K562 (cell line): ENCODE data around the gene CLK4. TPM values are rescaled to one million over a fixed set of nuclear protein-coding genes. Genes with fewer than 3 reads are reported as not detected.

Source experiments
- ATAC-seq: fragments of 200-7000 bp; cut with Tn5 transposase; 3 replicates; pipeline ENCODE4 v1.9.1; 2020; ENCODE audit warnings: moderate library complexity
- BruUV-seq: library from RNA; stranded (reverse); fragments of 400-500 nt; replicated peaks from 2 replicates; lab custom pipeline; 2021; lab: Mats Ljungman, UMichigan
- CTCF ChIA-PET: fragments of 300-600 bp; formaldehyde crosslinking; extraction: SDS; loops from one replicate; lab custom pipeline; 2021; ENCODE audit warnings: low intra/inter-chr PET ratio; lab: Yijun Ruan, JAX
- POLR2A ChIA-PET: fragments of 300-600, 350-650 bp; sonication (Branson Sonifier 250); formaldehyde crosslinking; extraction: SDS; loops from one replicate; lab custom pipeline; 2021; ENCODE audit warnings: antibody characterized with exemption, inconsistent platforms; lab: Yijun Ruan, JAX
- DNase-seq, 4 experiments: peaks; one replicate each; pipeline versions ENCODE4 v3.0.0 to v3.0.0-alpha.2; 2011 to 2018; ENCODE audit warnings: low spot score in 3 of 4, mixed read lengths in 3 of 4; ENCODE audit errors: extremely low read depth in 1 of 4
- FAIRE-seq: peaks from 2 replicates; lab custom pipeline; 2011; peaks lifted over from hg19 to GRCh38; lab: Jason Lieb, UNC
- H2AFZ ChIP-seq: 2 replicates; pipeline ENCODE4 v1.6.0; 2011; ENCODE audit warnings: low read depth, low read length, control low read depth, inconsistent platforms
- H3K27ac ChIP-seq: fragments of 200-600 bp; 3 replicates; pipeline ENCODE4 v1.8.0; 2011; ENCODE audit warnings: low read depth, mild to moderate bottlenecking, control low read depth, inconsistent platforms, low read length, moderate library complexity, mixed read lengths; ENCODE audit errors: extremely low read depth
- H3K27me3 ChIP-seq, 2 experiments: fragments of 300-600 bp in 1 of 2; 2 replicates in 1 of 2; 3 replicates in 1 of 2; pipeline versions ENCODE4 v1.6.0 to v1.8.0; 2011; ENCODE audit warnings: inconsistent platforms in 2 of 2, low read length in 2 of 2, mild to moderate bottlenecking in 1 of 2, mixed read lengths in 1 of 2, moderate library complexity in 1 of 2; ENCODE audit not compliant: control insufficient read depth in 2 of 2, insufficient read depth in 2 of 2
- H3K36me3 ChIP-seq: fragments of 300-600 bp; 3 replicates; pipeline ENCODE4 v1.8.0; 2011; ENCODE audit warnings: mild to moderate bottlenecking, low read length, inconsistent platforms; ENCODE audit not compliant: control insufficient read depth, insufficient read depth
- H3K4me1 ChIP-seq, 2 experiments: fragments of 200-600 bp in 1 of 2; replicated peaks in 1 of 2; 2 replicates in 1 of 2; 3 replicates in 1 of 2; pipeline versions ENCODE4 v1.5.1 to v1.8.0; 2011; ENCODE audit warnings: inconsistent platforms in 2 of 2, low read length in 2 of 2, mild to moderate bottlenecking in 1 of 2, mixed read lengths in 1 of 2, moderate library complexity in 1 of 2; ENCODE audit not compliant: control insufficient read depth in 2 of 2, insufficient read depth in 2 of 2
- H3K4me2 ChIP-seq: 2 replicates; pipeline ENCODE4 v1.6.1; 2011; ENCODE audit warnings: low read length, control low read depth, inconsistent platforms, mixed read lengths; ENCODE audit not compliant: insufficient read depth
- H3K4me3 ChIP-seq: fragments of 200-600 bp; sonication (generic), shearing (Covaris generic); 2 replicates; pipeline ENCODE4 v1.5.1; 2016; ENCODE audit warnings: control low read depth, inconsistent platforms
- H3K79me2 ChIP-seq: fragments of 200-600 bp; 3 replicates; pipeline ENCODE4 v1.8.0; 2011; ENCODE audit warnings: low read length, inconsistent platforms; ENCODE audit not compliant: control insufficient read depth, insufficient read depth
- H3K9ac ChIP-seq, 2 experiments: 2 replicates each; pipeline versions ENCODE4 v1.6.0 to v1.6.1; 2011; ENCODE audit warnings: low read depth in 2 of 2, low read length in 2 of 2, control low read depth in 1 of 2, inconsistent platforms in 1 of 2, mild to moderate bottlenecking in 1 of 2, mixed read lengths in 1 of 2; ENCODE audit not compliant: insufficient read depth in 1 of 2
- H3K9me1 ChIP-seq: one replicate; pipeline ENCODE4 v1.6.0; 2011; ENCODE audit warnings: inconsistent platforms, mild to moderate bottlenecking, low read length, moderate library complexity; ENCODE audit not compliant: control insufficient read depth, insufficient read depth
- H3K9me3 ChIP-seq: replicated peaks from 2 replicates; pipeline ENCODE4 v1.5.1; 2011; ENCODE audit warnings: low read depth, low read length, inconsistent platforms; ENCODE audit not compliant: control insufficient read depth, insufficient read depth
- H4K20me1 ChIP-seq: replicated peaks from 2 replicates; pipeline ENCODE4 v1.6.1; 2011; ENCODE audit warnings: low read length, inconsistent platforms, mixed read lengths; ENCODE audit not compliant: control insufficient read depth, insufficient read depth
- E4F1 ChIP-seq: fragments of 250-450 bp; sonication (Bioruptor Pico); IDR thresholded peaks from 2 replicates; pipeline ENCODE4 v1.5.0; 2021; ENCODE audit warnings: mild to moderate bottlenecking, borderline replicate concordance
- MEIS2 ChIP-seq: fragments of 450-650 bp; IDR thresholded peaks from 2 replicates; pipeline ENCODE4 v1.6.1; 2014; ENCODE audit warnings: mild to moderate bottlenecking; ENCODE audit not compliant: partially characterized antibody
- RFX7 ChIP-seq: fragments of 250-450 bp; sonication (Bioruptor Pico); IDR thresholded peaks from 2 replicates; pipeline ENCODE4 v1.5.1; 2021; ENCODE audit warnings: mild to moderate bottlenecking
- STAG1 ChIP-seq: sonication (generic); formaldehyde crosslinking; IDR thresholded peaks from 2 replicates; pipeline ENCODE4 v1.5.0; 2020; ENCODE audit warnings: missing genetic modification reagents, borderline replicate concordance
- TRIM25 ChIP-seq: fragments of 450-650 bp; IDR thresholded peaks from 2 replicates; pipeline ENCODE4 v1.7.0; 2016; ENCODE audit warnings: borderline replicate concordance
- USF1 ChIP-seq: sonication (generic); formaldehyde crosslinking; IDR thresholded peaks from 2 replicates; pipeline ENCODE4 v1.9.0; 2022; ENCODE audit warnings: mild to moderate bottlenecking, missing genetic modification reagents
- ZNF766 ChIP-seq: fragments of 200-800 bp; sonication (Bioruptor generic); conservative IDR thresholded peaks from 2 replicates; pipeline ENCODE4 v1.6.1; 2016; ENCODE audit warnings: missing genetic modification characterization, missing compliant biosample characterization
- WGBS: fragments of 100-300 bp; shearing (Covaris generic); methylation state at CpG from one replicate; pipeline ENCODE4 v1.1.6; 2016; ENCODE audit warnings: low coverage, mixed read lengths; ENCODE audit not compliant: insufficient coverage; ENCODE audit errors: missing lambda C conversion rate; 5-methylcytosine and 5-hydroxymethylcytosine counted together
- in situ Hi-C: fragments of 300-500 bp; cut with MboI; formaldehyde crosslinking; loops from 4 replicates; pipeline ENCODE4 v1.15.0; 2018; ENCODE audit warnings: inconsistent platforms, mixed read lengths
- intact Hi-C: fragments of 100-400 bp; cut with micrococcal nuclease; formaldehyde crosslinking; loops from 2 replicates; pipeline ENCODE4 v1.14.2; 2022
- polyA plus RNA-seq, 8 experiments: library from polyadenylated mRNA; depleted of rRNA in 4 of 8; stranded (reverse) in 5 of 8; unstranded in 3 of 8; fragments of >200 nt; fragmentation: Nextera tagmentation in 2 of 8; fragmentation: Illumina TruSeq in 1 of 8; extraction: Ambion mirVana in 2 of 8; extraction: Trizol in 1 of 8; gene quantifications; 2 replicates each; pipeline versions ENCODE4 v1.2.1 to v1.2.3, GENCODE V29; 2011 to 2014; ENCODE audit warnings: inconsistent platforms in 1 of 8, missing spikeins in 1 of 8
- total RNA-seq, 7 experiments: library from RNA; depleted of rRNA in 6 of 7; stranded (reverse); fragments of >200 nt in 6 of 7; fragmentation: Illumina TruSeq in 2 of 7; extraction: Trizol in 2 of 7; gene quantifications; 2 replicates each; pipeline versions ENCODE4 v1.2.1 to v1.2.3, GENCODE V29; 2011 to 2021; ENCODE audit warnings: low replicate concordance in 1 of 7
- TF ChIP-seq, protein P1 (sequence below): IDR thresholded peaks from 2 replicates; pipeline ENCODE4 v1.6.1; 2012; ENCODE audit warnings: low read depth, low read length, improper control_type of control experiment, borderline replicate concordance
- TF ChIP-seq, protein P2 (sequence below), 2 experiments: fragments of 450-650 bp; IDR thresholded peaks; 2 replicates each; pipeline ENCODE4 v1.6.1; 2016
- TF ChIP-seq, protein P3 (sequence below): fragments of 250-450 bp; sonication (Bioruptor Pico); IDR thresholded peaks from 2 replicates; pipeline ENCODE4 v1.5.0; 2020; ENCODE audit warnings: mild to moderate bottlenecking, borderline replicate concordance

The CLK4 gene
- total and polyA plus RNA-seq, 9 of the 15 experiments (the other 6 are each of a cell fraction or from before 2014, with no cell fraction given) = 10.5 to 23.1 (median 13.9) TPM

GRCh38 chr5:178649580-178649979, 22.7 kb upstream of the CLK4 start:
- Histone ChIP-seq H4K20me1 (no peaks in the 10 kb centered on the region), H3K4me1 (no peaks in the 10 kb centered on the region), H3K4me2 (no peak overlapping the region), H3K9me3 (no peaks in the 10 kb centered on the region), H3K4me3 (no peak overlapping the region), H3K79me2 (no peaks in the 10 kb centered on the region), H3K27me3 (peaks cover 3 to 15% of the 10 kb centered on the region in 2 experiments; a peak in 2 of 5 replicates), H3K27ac (no peak overlapping the region), H2AFZ (no peak overlapping the region), H3K9me1 (no peaks in the 10 kb centered on the region), H3K9ac (no peak overlapping the region), H3K36me3 (no peaks in the 10 kb centered on the region)
- 0% methylated on average over 3 of the region's 3 CpGs for WGBS
- ATAC-seq (no peak), DNase-seq (no peak), FAIRE-seq (no peak)
- intact Hi-C loops = no loop called here
- in situ Hi-C loops = no loop called here
- ChIA-PET POLR2A (interaction anchor here (0.6 to 0.7 kb wide), 2 partner anchors 8 to 45 kb away, joined by 3 read pairs; no protein-coding TSS in a partner anchor), CTCF (no interaction called here)
- TF ChIP-seq, protein P1, sequence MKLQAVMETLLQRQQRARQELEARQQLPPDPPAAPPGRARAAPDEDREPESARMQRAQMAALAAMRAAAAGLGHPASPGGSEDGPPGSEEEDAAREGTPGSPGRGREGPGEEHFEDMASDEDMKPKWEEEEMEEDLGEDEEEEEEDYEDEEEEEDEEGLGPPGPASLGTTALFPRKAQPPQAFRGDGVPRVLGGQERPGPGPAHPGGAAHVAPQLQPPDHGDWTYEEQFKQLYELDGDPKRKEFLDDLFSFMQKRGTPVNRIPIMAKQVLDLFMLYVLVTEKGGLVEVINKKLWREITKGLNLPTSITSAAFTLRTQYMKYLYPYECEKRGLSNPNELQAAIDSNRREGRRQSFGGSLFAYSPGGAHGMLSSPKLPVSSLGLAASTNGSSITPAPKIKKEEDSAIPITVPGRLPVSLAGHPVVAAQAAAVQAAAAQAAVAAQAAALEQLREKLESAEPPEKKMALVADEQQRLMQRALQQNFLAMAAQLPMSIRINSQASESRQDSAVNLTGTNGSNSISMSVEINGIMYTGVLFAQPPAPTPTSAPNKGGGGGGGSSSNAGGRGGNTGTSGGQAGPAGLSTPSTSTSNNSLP = no peak
- TF ChIP-seq E4F1 = no peak
- no peak for TF ChIP-seq TRIM25
- no peak for TF ChIP-seq USF1 (CRISPR knock-in tag)
- TF ChIP-seq RFX7 (CRISPR knock-in tag) = no peak
- TF ChIP-seq, protein P2, sequence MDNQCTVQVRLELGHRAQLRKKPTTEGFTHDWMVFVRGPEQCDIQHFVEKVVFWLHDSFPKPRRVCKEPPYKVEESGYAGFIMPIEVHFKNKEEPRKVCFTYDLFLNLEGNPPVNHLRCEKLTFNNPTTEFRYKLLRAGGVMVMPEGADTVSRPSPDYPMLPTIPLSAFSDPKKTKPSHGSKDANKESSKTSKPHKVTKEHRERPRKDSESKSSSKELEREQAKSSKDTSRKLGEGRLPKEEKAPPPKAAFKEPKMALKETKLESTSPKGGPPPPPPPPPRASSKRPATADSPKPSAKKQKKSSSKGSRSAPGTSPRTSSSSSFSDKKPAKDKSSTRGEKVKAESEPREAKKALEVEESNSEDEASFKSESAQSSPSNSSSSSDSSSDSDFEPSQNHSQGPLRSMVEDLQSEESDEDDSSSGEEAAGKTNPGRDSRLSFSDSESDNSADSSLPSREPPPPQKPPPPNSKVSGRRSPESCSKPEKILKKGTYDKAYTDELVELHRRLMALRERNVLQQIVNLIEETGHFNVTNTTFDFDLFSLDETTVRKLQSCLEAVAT (IDR thresholded peaks at IDR 0.05) = no peak
- TF ChIP-seq MEIS2 = no peak
- TF ChIP-seq, protein P3, sequence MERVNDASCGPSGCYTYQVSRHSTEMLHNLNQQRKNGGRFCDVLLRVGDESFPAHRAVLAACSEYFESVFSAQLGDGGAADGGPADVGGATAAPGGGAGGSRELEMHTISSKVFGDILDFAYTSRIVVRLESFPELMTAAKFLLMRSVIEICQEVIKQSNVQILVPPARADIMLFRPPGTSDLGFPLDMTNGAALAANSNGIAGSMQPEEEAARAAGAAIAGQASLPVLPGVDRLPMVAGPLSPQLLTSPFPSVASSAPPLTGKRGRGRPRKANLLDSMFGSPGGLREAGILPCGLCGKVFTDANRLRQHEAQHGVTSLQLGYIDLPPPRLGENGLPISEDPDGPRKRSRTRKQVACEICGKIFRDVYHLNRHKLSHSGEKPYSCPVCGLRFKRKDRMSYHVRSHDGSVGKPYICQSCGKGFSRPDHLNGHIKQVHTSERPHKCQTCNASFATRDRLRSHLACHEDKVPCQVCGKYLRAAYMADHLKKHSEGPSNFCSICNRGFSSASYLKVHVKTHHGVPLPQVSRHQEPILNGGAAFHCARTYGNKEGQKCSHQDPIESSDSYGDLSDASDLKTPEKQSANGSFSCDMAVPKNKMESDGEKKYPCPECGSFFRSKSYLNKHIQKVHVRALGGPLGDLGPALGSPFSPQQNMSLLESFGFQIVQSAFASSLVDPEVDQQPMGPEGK = no peak
- TF ChIP-seq ZNF766 (CRISPR knock-in tag) = no peak
- TF ChIP-seq STAG1 (CRISPR knock-in tag) = no peak
- BruUV-seq = no TSS peak
